CD4-positive, alpha-beta T cell treated with Interleukin-15 for 4 hours (primary cell): ENCODE results near the gene PDIA4.

Experiments
- DNase-seq: peaks from one replicate; pipeline ENCODE4 v3.0.0-alpha.2; 2020; ENCODE audit warnings: low spot score

Gene PDIA4

DNA sequence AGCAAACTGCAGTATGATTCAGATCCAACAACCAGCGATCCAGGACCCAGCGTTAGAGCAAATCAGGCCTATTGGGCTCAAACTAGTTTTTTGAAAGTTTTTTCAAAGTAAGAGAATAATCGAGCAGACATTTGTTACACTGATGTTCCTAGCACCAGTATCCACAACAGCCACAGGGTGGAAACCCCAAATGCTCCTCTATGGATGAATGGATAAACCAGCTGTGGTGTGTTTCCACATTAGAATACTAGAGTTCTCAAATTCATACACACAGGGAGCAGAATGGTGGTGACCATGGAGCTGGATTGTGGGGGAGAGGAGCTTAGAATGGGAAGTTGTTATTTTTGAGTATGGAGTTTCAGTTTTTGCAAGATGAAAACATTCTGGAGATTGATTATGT lies 60.7 kb downstream of the PDIA4 start:
- no peak for DNase-seq

DNA sequence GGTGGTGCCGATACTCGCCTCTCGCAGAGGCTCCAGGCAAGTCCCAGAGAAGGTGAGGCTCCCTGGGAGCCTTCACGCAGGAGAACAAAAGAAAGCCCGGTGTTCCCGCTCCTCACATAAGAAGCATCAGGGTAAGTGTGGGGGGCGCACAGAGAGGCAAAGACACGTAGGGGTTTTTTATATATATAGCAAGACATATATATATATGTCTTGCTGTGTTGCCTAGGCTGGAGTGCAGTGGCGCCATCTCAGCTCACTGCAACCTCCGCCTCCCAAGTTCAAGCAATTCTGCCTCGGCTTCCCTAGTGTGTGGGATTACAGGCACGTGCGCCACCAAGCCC lies 61.3 kb downstream of the PDIA4 start:
- DNase-seq: no peak

GRCh38 chr7:148964483-148965267 lies 63.6 kb downstream of the PDIA4 start:
- DNase-seq: no peak

- no peak for DNase-seq
Measured at GRCh38 chr7:148963583-148964482, 64.5 kb downstream of the PDIA4 start.

DNA sequence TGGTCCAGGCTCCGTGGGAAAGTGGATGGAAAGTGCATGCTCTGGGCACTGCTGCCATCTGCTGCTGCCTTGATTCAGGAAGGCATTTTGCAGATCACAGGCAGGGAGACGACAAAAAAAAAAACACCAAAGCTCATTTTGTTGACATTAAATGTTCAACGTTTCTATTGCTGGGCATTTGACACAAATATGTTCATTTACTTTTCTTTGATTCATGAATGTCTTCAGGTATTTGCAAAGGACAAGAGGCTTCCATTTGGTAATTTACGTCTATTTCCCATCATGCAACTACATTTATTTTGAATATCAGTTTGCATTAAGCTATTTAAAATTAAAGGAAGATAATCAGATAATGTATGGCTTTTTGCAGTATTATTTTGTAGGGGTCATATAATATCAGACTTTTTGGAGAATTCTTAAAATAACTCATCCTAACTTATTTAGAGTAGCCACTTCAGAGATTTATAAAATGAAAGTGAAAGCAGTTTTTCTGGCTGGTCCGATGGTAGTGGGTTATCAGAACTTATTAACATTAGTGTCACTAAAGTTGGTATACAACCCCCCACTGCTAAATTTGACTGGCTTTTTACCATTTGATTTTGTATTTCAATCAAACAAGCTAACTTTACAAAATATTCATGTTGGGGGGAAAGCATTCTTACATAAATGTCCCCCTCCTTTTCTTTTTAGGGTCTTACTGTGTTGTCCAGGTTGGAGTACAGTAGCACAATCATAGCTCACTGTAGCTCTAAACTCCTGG lies 65.3 kb downstream of the PDIA4 start:
- DNase-seq: peak; percentile 73

DNA sequence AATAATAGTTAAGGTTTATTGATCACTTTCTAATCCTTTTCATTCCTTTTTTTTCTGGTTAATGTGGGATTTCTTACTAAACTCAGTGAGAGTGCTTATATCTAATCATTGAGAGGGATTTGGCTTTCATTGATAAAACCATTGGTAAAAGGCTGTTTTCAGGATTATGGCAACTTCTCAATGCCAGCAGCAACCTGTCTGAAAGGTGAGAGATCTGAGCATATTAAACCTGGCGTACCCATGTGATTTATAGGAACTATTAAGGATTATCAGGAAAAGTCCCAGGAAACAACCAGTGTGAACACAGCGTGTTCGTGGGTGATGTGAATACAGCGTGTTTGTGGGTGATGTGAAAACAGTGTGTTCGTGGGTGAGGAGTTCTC lies 65.9 kb downstream of the PDIA4 start:
- no peak for DNase-seq

DNA sequence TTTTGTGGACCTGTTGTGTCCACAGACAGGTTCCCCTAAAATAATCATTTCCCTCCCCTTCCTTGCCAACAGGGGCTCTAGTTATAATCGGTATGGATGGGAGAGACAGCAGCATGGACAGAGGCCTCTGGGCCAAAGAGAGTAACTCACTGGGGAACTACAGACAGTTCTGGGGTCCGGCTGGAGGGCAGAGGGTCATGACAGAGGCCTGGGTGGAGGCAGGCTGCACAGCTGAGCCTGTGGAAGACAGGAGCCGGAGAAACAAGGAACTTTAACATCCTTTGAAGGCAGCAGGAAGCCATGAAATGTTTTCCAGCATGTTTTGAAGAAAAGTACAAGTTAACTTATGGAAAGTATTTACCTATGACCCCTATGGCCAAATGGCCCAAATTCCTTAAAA lies 68.6 kb downstream of the PDIA4 start:
- DNase-seq: no peak

- DNase-seq: no peak
Measured at GRCh38 chr7:148958061-148958460, 70.2 kb downstream of the PDIA4 start.

DNA sequence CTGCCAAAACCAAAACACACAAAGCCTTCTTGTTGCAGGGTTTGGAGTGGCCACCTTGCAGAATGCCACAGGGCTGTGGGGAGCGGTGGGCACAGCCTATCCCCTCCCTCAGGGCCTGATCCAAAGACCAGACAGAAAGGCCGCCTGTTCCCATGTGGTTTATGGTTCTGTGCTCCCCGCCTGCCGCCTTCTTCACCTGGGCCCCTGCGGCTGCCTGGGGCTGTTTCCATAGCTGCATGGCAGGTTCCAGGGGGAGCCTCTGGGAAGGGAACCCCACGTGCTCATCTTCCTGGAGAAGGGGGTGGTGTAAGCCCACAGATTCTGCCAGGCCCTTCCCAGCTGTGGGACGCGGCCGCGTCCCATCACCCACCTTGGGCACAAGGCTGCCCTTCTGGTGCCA lies 73.5 kb downstream of the PDIA4 start:
- no peak for DNase-seq

DNA sequence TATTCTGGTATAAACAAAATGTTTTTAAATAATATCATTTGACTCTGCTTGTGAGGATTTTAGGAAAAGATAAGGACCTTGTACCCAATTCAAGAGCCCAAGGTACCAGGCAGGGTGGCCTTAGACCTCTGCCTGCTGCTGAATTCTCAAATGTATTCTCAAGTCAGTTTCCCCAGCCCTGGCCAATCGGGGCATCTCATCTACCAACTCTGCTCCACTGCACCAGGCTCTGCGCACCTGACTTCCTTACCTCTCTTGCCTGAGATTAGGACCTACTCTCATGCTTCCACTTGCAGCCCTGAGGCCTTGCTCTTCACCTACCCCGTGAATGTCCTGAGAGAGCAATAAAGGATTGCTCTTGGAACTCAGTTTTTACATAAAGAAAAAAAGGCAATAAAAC lies 74.6 kb downstream of the PDIA4 start:
- DNase-seq: no peak
